ENCODE results near the gene COMMD3.

GRCh38 chr10:22363305-22363704 is 47.1 kb downstream of the COMMD3 start:
- TF ChIP-seq CTCF (conservative IDR thresholded peaks at IDR 0.05; ENCODE audit: low read length) (no peak), EZH2phosphoT487 (IDR thresholded peaks at IDR 0.05; ENCODE audit: borderline replicate concordance) (no peak)

Measured in Loucy (cell line).